Kidney epithelial cell (primary cell): ENCODE results near the gene TSC22D3. TPM values are rescaled to one million over a fixed set of nuclear protein-coding genes. Genes with fewer than 3 reads are reported as not detected.

Source experiments
- DNase-seq: peaks from one replicate; pipeline ENCODE4 v3.0.0-alpha.2; 2010; ENCODE audit warnings: low read depth
- H3K27me3 ChIP-seq: 2 replicates; pipeline ENCODE4 v1.6.0; 2011; ENCODE audit warnings: low read length; ENCODE audit not compliant: control insufficient read depth, insufficient read depth
- H3K36me3 ChIP-seq: 2 replicates; pipeline ENCODE4 v1.5.1; 2011; ENCODE audit warnings: low read length; ENCODE audit not compliant: control insufficient read depth, insufficient read depth
- H3K4me3 ChIP-seq: 2 replicates; pipeline ENCODE4 v1.5.1; 2011; ENCODE audit warnings: low read depth, mild to moderate bottlenecking, control low read depth, low read length
- CTCF ChIP-seq: IDR thresholded peaks from 2 replicates; pipeline ENCODE4 v1.5.1; 2011; ENCODE audit warnings: mild to moderate bottlenecking, moderate library complexity, low read length, control low read depth, inconsistent platforms; ENCODE audit not compliant: insufficient read depth, poor library complexity, severe bottlenecking
- total RNA-seq: library from RNA; depleted of rRNA; stranded (reverse); fragments of >200 nt; gene quantifications from 2 replicates; pipeline ENCODE4 v1.2.3, GENCODE V29; 2015

The TSC22D3 gene
- total RNA-seq, 1 donor from 2014 or later = 69.0 TPM

GRCh38 chrX:107726816-107727534 is 48.6 kb downstream of the TSC22D3 start:
- H3K27me3 ChIP-seq = peaks cover 2% of the 10 kb centered on the region
- H3K36me3 ChIP-seq = no peaks in the 10 kb centered on the region
- no peak for DNase-seq
- TF ChIP-seq CTCF = no peak
- no peak overlapping the region for H3K4me3 ChIP-seq

- no peak for TF ChIP-seq CTCF
- Histone ChIP-seq H3K36me3 (no peaks in the 10 kb centered on the region), H3K4me3 (no peak overlapping the region), H3K27me3 (peaks cover 2% of the 10 kb centered on the region)
- DNase-seq = no peak
Measured at GRCh38 chrX:107725761-107726555, 49.6 kb downstream of the TSC22D3 start.

- Histone ChIP-seq H3K36me3 (no peaks in the 10 kb centered on the region), H3K4me3 (no peak overlapping the region), H3K27me3 (peaks cover 2% of the 10 kb centered on the region)
- DNase-seq = no peak
- TF ChIP-seq CTCF = no peak
Measured at GRCh38 chrX:107724653-107725052, 50.9 kb downstream of the TSC22D3 start.

- no peak for DNase-seq
- Histone ChIP-seq H3K4me3 (no peak overlapping the region), H3K36me3 (no peaks in the 10 kb centered on the region), H3K27me3 (peaks cover 6% of the 10 kb centered on the region)
- TF ChIP-seq CTCF = no peak
Measured at GRCh38 chrX:107723511-107723910, 52.1 kb downstream of the TSC22D3 start.

- TF ChIP-seq CTCF = no peak
- Histone ChIP-seq H3K36me3 (no peaks in the 10 kb centered on the region), H3K27me3 (peaks cover 6% of the 10 kb centered on the region)
Measured at GRCh38 chrX:107721966-107722707, 53.5 kb downstream of the TSC22D3 start.

More at GRCh38 chrX:107721966-107722707, 53.5 kb downstream of the TSC22D3 start:
- no peak overlapping the region for H3K4me3 ChIP-seq
- DNase-seq = no peak
